ENCODE measurements around the gene GPATCH8. TPM values are rescaled to one million over a fixed set of nuclear protein-coding genes. Genes with fewer than 3 reads are reported as not detected.
"Not testable (repeated sequence)": the region's sequence is repeated elsewhere in the genome, so short reads cannot be mapped to it uniquely, and the experiment has no call there.

GPATCH8 gene
- total RNA-seq, 2 experiments from 2014 or later = 31.5 to 31.7 TPM

DNA sequence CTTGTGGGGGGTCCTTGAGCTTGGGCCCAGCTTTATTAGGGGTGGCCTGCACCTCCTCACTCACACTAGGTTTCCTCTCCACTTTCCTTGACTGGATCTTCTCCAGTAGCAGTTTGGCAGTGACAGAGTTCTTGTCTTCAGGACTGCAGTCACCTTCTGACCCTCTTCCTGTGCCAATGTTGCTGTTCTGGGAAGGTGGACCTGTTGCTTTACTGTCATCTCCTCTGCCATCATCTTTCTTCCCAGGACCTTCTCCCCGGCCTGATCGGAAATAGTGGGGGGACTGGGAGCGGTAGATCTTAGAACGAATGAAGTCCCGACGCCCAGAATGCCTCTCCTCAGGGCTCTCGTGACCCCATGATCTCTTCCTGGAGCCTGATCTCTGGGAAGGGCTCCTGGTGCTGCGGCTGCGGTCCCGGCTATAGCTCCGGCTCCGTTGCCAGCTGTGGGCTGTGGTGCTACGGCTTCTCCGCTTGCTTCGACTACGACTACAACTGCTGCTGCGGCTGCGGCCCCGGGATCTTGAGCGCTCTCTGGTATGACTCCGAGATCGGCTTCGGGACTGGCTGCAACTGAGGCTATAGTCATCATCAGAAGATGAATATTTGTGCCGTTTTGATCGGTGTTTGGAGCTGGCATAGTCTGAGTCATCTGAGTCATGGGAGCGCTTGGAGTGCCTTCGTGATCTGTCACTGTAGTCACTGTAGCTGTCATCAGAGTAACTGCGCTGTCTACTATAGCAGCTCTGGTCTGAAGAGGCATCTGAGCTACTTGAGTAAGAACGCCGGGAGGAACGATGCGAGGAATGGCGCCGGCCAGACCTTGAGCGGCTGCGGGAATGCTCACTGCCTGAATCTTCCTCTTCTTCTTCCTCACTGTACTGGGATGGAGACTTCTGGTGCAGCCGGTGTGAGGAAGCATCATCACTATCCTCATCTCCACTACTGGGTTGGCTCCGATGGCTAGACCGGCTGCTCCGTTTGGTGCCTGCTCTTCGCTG is 104.2 kb downstream of the GPATCH8 start:
- H3K27ac Mint-ChIP-seq = no peak overlapping the region
- peaks cover 6% of the 10 kb centered on the region for H3K4me1 Mint-ChIP-seq (ENCODE audit: low read depth)
- H3K4me3 Mint-ChIP-seq = no peak overlapping the region
- peaks cover 29% of the 10 kb centered on the region for H3K36me3 Mint-ChIP-seq (ENCODE audit: low read depth)
- DNase-seq = no peak
- intact Hi-C loops (cut with micrococcal nuclease) = no loop called here
- no peaks in the 10 kb centered on the region for H3K27me3 Mint-ChIP-seq (ENCODE audit: low read depth)
- H3K9me3 Mint-ChIP-seq = no peaks in the 10 kb centered on the region
- CTCF ChIA-PET = interaction anchor here (0.6 to 1.6 kb wide), 3 partner anchors 21 to 174 kb away, joined by 3 to 6 read pairs (median 4); no protein-coding TSS in a partner anchor

DNA sequence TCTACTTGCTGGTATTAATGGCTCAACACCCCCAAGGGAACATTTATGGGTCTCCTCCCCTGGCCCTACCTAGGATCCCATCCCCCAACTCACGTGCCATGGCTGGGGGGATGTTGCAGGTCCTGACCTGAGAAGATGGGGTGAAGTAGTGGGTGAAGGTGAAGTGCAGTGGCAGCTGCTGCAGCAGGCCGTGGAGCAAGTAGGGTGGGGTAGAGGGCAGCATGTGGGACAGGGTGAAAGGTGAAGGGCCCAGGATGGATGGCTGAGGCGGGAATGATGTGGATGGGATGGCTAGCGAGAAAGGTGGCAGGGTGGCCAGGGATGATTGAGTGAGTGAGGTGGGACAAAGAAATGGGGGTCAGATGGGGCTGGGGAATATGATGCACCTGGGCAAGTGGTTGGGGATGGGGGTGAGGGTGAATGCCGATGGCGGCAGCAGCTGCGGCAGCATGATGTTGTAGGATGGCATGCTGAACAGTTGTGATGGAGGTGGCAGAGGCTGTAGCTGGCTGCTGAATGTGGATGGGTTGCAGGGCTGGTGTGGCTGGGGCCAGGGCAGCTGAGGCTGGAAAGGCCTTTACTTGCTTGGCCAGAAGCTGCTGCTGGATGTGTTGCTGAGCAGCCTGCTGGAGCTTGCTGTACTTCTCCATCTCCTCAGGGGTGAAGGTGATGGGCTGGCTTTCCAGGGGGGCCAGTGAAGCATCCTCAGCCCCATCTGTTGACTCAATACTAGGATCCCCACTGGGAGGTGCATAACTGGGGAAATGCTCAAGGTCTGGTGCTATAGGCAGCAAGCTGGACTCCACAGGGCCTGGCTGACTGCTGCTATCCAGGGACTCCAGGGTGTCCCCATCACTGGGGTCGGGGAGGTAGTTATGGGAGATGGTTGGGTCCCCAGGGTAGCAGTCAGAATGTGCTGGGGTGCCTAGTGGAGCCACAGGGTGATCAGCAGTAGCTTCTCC is 105.4 kb downstream of the GPATCH8 start:
- CTCF ChIA-PET = interaction anchor here (0.6 to 1.6 kb wide), 3 partner anchors 22 to 172 kb away, joined by 3 to 6 read pairs (median 4); no protein-coding TSS in a partner anchor
- Mint-ChIP-seq H3K27ac (no peak overlapping the region), H3K4me3 (no peak overlapping the region), H3K27me3 (ENCODE audit: low read depth) (no peaks in the 10 kb centered on the region), H3K4me1 (ENCODE audit: low read depth) (peaks cover 13% of the 10 kb centered on the region), H3K36me3 (ENCODE audit: low read depth) (peaks cover 28% of the 10 kb centered on the region), H3K9me3 (no peaks in the 10 kb centered on the region)
- intact Hi-C loops (cut with micrococcal nuclease) = no loop called here
- DNase-seq = no peak

DNA sequence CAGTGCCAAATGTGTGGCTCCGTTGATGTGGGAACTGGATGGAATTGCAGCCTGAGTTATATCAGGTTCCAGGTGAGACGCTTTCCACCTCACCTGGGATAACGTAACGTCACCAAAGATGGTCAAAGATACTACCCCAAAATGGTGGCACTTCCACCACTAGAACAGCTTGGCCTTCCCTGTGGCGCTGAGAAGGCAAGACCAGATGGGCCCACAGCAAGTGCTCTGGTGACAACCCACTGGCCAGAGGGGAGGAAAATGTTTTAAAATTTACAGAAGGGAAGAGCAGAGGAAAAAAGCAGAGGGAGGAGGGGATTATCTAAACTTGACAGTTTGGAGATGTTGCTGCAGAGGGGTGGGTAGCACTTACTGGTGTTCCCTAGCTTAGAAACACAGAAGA is 106.3 kb downstream of the GPATCH8 start:
- intact Hi-C loops (cut with micrococcal nuclease) = no loop called here
- Mint-ChIP-seq H3K27me3 (ENCODE audit: low read depth) (no peaks in the 10 kb centered on the region), H3K27ac (no peak overlapping the region), H3K36me3 (ENCODE audit: low read depth) (peaks cover 23% of the 10 kb centered on the region), H3K9me3 (no peaks in the 10 kb centered on the region), H3K4me1 (ENCODE audit: low read depth) (peaks cover 13% of the 10 kb centered on the region), H3K4me3 (no peak overlapping the region)
- CTCF ChIA-PET = no interaction called here
- DNase-seq = no peak

DNA sequence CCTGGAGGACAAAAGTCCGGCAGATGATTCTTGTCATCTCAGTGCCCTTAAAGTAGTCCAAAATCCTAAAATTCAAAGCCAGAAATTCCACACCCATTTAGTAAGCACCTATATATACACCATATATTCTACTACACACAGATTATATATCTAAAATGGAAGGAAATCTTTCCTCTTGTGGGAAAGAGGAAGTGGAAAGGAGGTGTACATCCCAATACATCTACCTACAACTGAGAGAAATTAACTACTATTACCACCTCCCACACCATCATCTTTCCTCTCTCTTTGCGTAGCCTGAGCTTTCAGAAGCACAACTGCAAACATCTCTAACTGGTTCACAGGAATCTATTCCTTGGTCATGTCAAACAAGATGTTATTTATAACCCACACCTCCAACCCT is 108.4 kb downstream of the GPATCH8 start:
- CTCF ChIA-PET = no interaction called here
- intact Hi-C loops (cut with micrococcal nuclease) = loop anchor here (5.0 kb wide), 1 partner anchor 107 kb away; the partner anchor contains the start of gene GPATCH8
- Mint-ChIP-seq H3K27me3 (ENCODE audit: low read depth) (peaks cover 2% of the 10 kb centered on the region), H3K36me3 (ENCODE audit: low read depth) (peaks cover 15% of the 10 kb centered on the region), H3K9me3 (no peaks in the 10 kb centered on the region), H3K4me3 (no peak overlapping the region), H3K27ac (no peak overlapping the region), H3K4me1 (ENCODE audit: low read depth) (peaks cover 13% of the 10 kb centered on the region)
- no peak for DNase-seq

DNA sequence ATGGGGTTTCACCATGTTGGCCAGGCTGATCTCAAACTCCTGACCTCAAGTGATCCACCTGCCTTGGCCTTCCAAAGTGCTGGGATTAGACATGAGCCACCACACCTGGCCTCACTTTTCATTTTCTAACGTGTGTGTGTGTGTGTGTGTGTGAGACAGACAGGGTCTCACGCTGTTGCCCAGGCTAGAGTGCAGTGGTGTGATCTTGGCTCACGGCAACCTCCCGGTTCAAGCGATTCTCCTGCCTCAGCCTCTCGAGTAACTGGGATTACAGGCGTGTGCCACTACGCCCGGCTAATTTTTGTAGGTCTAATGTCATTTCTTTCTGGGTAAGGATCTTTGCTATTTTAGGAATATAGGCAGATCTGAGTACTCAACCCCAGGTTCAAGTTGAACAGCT is 109.1 kb downstream of the GPATCH8 start:
- H3K4me3 Mint-ChIP-seq; H3K27ac Mint-ChIP-seq; H3K9me3 Mint-ChIP-seq; DNase-seq; H3K27me3 Mint-ChIP-seq (ENCODE audit: low read depth): not testable (repeated sequence)
- H3K36me3 Mint-ChIP-seq (ENCODE audit: low read depth) = peaks cover 11% of the 10 kb centered on the region
- H3K4me1 Mint-ChIP-seq (ENCODE audit: low read depth) = peaks cover 15% of the 10 kb centered on the region
- intact Hi-C loops (cut with micrococcal nuclease) = loop anchor here (5.0 kb wide), 1 partner anchor 108 kb away; the partner anchor contains the start of gene GPATCH8
- CTCF ChIA-PET = interaction anchor here (0.7 kb wide), 1 partner anchor 130 kb away, joined by 3 read pairs; no protein-coding TSS in a partner anchor

DNA sequence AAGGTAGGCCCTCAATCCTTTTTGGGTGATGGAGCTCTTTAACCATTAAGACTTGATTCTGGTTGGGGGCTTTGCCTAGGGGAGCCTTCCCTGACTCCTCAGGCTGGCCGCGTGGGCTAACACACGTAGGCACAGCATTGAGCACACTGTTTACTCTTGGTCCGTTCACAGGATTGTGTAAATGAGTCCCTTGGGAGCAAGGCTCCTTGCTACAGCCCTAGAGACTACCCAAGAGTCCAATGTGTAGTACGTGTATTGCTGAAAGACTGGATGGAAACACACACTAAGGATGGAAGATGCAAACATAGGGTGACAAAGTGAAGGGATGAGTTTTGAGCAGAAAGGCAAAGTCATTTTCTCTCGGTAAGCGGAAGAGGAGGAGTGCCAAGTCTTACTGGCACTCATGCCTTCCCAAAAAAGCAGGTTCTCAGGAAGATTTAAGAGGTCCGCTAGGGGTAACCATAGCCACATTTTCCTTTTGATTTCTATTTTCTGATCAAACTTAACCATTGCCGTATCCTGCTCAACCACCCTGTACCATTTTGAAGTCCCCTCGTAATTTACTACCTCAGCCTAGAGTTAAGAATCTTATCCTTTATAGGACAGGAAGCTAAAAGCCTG is 112.8 kb downstream of the GPATCH8 start:
- Mint-ChIP-seq H3K4me3 (no peak overlapping the region), H3K4me1 (ENCODE audit: low read depth) (peaks cover 18% of the 10 kb centered on the region), H3K9me3 (no peaks in the 10 kb centered on the region), H3K27me3 (ENCODE audit: low read depth) (peaks cover 17% of the 10 kb centered on the region), H3K36me3 (ENCODE audit: low read depth) (peaks cover 2% of the 10 kb centered on the region), H3K27ac (no peak overlapping the region)
- no peak for DNase-seq
- intact Hi-C loops (cut with micrococcal nuclease) = loop anchor here (5.0 kb wide), 1 partner anchor 112 kb away; the partner anchor contains the start of gene GPATCH8
- CTCF ChIA-PET = no interaction called here

DNA sequence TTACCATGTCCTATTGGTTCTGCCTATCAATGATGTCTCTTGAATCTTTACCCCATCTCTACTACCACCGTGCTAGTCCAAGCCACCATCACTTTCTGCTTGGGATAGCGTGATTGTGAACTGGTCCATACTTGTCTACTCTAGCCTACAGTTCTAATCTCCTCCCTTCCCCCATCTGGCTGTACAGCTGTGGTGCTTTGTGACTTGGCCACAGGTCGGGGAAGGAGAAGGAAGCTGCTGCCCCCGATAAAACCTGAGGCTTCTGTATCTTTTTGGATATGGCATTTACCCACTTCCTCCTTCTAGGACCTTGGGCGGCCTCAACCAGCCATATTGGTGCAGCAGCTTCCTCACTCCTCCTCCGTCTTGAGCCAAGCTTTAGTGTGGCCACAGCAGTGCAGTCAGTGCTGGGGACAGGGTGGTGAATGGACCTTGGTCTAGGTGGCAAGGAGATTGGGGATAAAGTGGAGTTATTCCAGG is 113.4 kb downstream of the GPATCH8 start:
- Mint-ChIP-seq H3K4me3 (no peak overlapping the region), H3K9me3 (no peaks in the 10 kb centered on the region), H3K4me1 (ENCODE audit: low read depth) (peaks cover 20% of the 10 kb centered on the region), H3K27ac (no peak overlapping the region), H3K36me3 (ENCODE audit: low read depth) (peaks cover 2% of the 10 kb centered on the region), H3K27me3 (ENCODE audit: low read depth) (peaks cover 17% of the 10 kb centered on the region)
- DNase-seq = no peak
- CTCF ChIA-PET = interaction anchor here (0.7 kb wide), 1 partner anchor 15 kb away, joined by 3 read pairs; no protein-coding TSS in a partner anchor
- intact Hi-C loops (cut with micrococcal nuclease) = loop anchor here (5.0 kb wide), 1 partner anchor 113 kb away; the partner anchor contains the start of gene GPATCH8

DNA sequence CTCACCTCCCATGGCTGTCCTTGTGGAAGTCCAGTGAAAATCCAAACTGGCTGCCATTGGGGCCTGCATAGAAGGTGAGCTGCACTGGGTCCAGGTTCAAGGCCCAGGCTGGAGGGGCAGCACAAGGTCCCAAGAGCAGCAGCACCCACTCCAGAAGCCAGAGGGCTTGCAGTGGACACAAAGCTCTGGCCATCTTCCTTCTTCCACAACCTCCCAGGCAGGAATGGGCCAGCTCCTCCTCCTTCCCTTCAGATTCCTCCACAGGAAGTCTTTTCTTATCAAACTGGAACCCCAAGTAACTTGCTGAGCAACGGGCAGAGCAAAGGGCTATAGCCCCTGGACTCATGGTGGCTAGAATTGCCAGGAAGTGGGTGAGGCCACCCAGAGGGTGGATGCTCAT is 113.9 kb downstream of the GPATCH8 start, which contains the start of gene ITGA2B:
Gene ITGA2B, minus strand, starts transcription at position 369 of the 400 bp plus-strand sequence. Its CDS starts 176 bp downstream, at position 193.
- H3K9me3 Mint-ChIP-seq = no peaks in the 10 kb centered on the region
- H3K36me3 Mint-ChIP-seq (ENCODE audit: low read depth) = peaks cover 2% of the 10 kb centered on the region
- intact Hi-C loops (cut with micrococcal nuclease) = no loop called here
- no peak within 1 kb of the TSS for H3K4me3 Mint-ChIP-seq
- H3K27me3 Mint-ChIP-seq (ENCODE audit: low read depth) = peaks cover 18% of the 10 kb centered on the region
- no peak for DNase-seq
- H3K27ac Mint-ChIP-seq = no peak within 1 kb of the TSS
- CTCF ChIA-PET = interaction anchor here (0.7 kb wide), 1 partner anchor 14 kb away, joined by 3 read pairs; no protein-coding TSS in a partner anchor
- peaks cover 19% of the 10 kb centered on the region for H3K4me1 Mint-ChIP-seq (ENCODE audit: low read depth)

DNA sequence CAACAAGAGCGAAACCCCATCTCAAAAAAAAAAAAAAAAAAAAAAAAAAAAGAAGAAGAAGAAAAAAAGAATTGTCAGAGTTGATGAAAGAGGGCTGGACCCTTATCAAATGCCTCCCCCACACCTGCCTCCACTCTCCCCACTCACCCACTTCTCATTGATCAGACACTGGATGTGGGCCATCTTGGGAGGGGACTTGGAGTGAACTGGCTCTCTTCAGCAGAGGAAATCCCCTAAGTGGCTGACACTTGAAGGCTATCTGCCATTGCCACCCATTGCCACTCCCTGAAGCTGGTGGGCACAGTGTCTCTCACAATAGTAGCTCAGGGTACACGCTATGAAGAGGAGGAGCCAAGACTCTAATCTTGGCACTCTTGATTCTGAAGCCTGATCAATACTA is 115.4 kb downstream of the GPATCH8 start:
- CTCF ChIA-PET = no interaction called here
- H3K9me3 Mint-ChIP-seq = no peaks in the 10 kb centered on the region
- DNase-seq = no peak
- peaks cover 2% of the 10 kb centered on the region for H3K36me3 Mint-ChIP-seq (ENCODE audit: low read depth)
- peaks cover 19% of the 10 kb centered on the region for H3K27me3 Mint-ChIP-seq (ENCODE audit: low read depth)
- intact Hi-C loops (cut with micrococcal nuclease) = no loop called here
- no peak overlapping the region for H3K4me3 Mint-ChIP-seq
- H3K27ac Mint-ChIP-seq = no peak overlapping the region
- H3K4me1 Mint-ChIP-seq (ENCODE audit: low read depth) = peaks cover 9% of the 10 kb centered on the region

DNA sequence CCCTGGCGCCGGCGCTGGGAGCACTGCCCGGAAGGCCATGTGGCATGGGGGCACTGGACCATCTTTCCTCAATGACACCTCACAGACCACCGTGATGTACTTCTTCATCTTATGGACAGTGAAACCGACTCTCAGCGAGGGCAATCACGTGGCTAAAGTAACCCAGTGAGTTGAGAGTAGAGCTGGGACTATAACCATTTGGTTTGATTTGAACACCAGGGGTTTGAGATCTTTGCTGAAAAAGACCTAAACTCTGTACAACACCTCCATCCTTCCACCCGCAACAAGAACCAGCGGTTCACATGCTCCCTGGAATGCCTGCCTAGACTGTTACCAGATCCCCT is 117.1 kb downstream of the GPATCH8 start:
- Mint-ChIP-seq H3K4me1 (ENCODE audit: low read depth) (peaks cover 9% of the 10 kb centered on the region), H3K36me3 (ENCODE audit: low read depth) (peaks cover 2% of the 10 kb centered on the region), H3K4me3 (peak overlapping the region; percentile 63), H3K9me3 (no peaks in the 10 kb centered on the region), H3K27me3 (ENCODE audit: low read depth) (peaks cover 19% of the 10 kb centered on the region), H3K27ac (no peak overlapping the region)
- DNase-seq = no peak
- intact Hi-C loops (cut with micrococcal nuclease) = no loop called here
- CTCF ChIA-PET = interaction anchor here (1.1 to 1.5 kb wide), 4 partner anchors 10 to 137 kb away, joined by 3 to 6 read pairs (median 4); no protein-coding TSS in a partner anchor

All from activated naive CD4-positive, alpha-beta T cell treated with anti-CD3 and anti-CD28 coated beads for 36 hours (primary cell).